Measurements from ENCODE around the gene MAGT1. TPM values are rescaled to one million over a fixed set of nuclear protein-coding genes. Genes with fewer than 3 reads are reported as not detected.

Gene MAGT1
- total RNA-seq, 2 experiments from 2014 or later, result 29.9 to 31.0 TPM

GRCh38 chrX:77820091-77820727 is 75.0 kb downstream of the MAGT1 start:
- no peak for TF ChIP-seq CTCF (IDR thresholded peaks at IDR 0.05)
- Mint-ChIP-seq H3K27me3 (no peaks in the 10 kb centered on the region), H3K36me3 (ENCODE audit: low read depth) (peaks cover 12% of the 10 kb centered on the region), H3K4me3 (no peak overlapping the region), H3K27ac (no peak overlapping the region), H3K4me1 (ENCODE audit: low read depth) (no peaks in the 10 kb centered on the region), H3K9me3 (no peaks in the 10 kb centered on the region)
- peaks cover 0 to 6% of the 10 kb centered on the region in 2 experiments for H3K9me3 ChIP-seq (ENCODE audit: control insufficient read depth in 1 of 2, insufficient read depth in 1 of 2, low read length in 2 of 2)
- ATAC-seq (ENCODE audit: poor library complexity) (no peak), DNase-seq (no peak)
- intact Hi-C loops (cut with DNase I, micrococcal nuclease), result no loop called here
- H3K36me3 ChIP-seq (ENCODE audit: insufficient read depth, low read length), result peaks cover 6% of the 10 kb centered on the region
- H3K27me3 ChIP-seq (ENCODE audit: control insufficient read depth in 1 of 2, insufficient read depth in 2 of 2, low read length in 2 of 2), result no peaks in the 10 kb centered on the region
- ChIA-PET CTCF (no interaction called here), POLR2A (no interaction called here)
- H3K4me1 ChIP-seq (ENCODE audit: insufficient read depth, low read length), result no peaks in the 10 kb centered on the region
- no peak overlapping the region for H3K27ac ChIP-seq (ENCODE audit: low read depth in 1 of 2, low read length in 2 of 2)
- no peak overlapping the region for H3K4me3 ChIP-seq (ENCODE audit: low read length)

- intact Hi-C loops (cut with DNase I, micrococcal nuclease), result no loop called here
- Mint-ChIP-seq H3K4me1 (ENCODE audit: low read depth) (no peaks in the 10 kb centered on the region), H3K36me3 (ENCODE audit: low read depth) (no peaks in the 10 kb centered on the region), H3K27me3 (no peaks in the 10 kb centered on the region), H3K4me3 (no peak overlapping the region), H3K9me3 (no peaks in the 10 kb centered on the region), H3K27ac (no peak overlapping the region)
- H3K9me3 ChIP-seq (ENCODE audit: control insufficient read depth in 1 of 2, insufficient read depth in 1 of 2, low read length in 2 of 2), result no peaks in the 10 kb centered on the region
- TF ChIP-seq CTCF (IDR thresholded peaks at IDR 0.05), result no peak
- POLR2A ChIA-PET, result interaction anchor here (0.6 kb wide), 1 partner anchor 129 kb away, joined by 3 read pairs; no protein-coding TSS in a partner anchor
- no peaks in the 10 kb centered on the region for H3K36me3 ChIP-seq (ENCODE audit: insufficient read depth, low read length)
- H3K27me3 ChIP-seq (ENCODE audit: control insufficient read depth in 1 of 2, insufficient read depth in 2 of 2, low read length in 2 of 2), result no peaks in the 10 kb centered on the region
- no peak overlapping the region for H3K27ac ChIP-seq (ENCODE audit: low read depth in 1 of 2, low read length in 2 of 2)
- CTCF ChIA-PET, result no interaction called here
- DNase-seq (no peak), ATAC-seq (ENCODE audit: poor library complexity) (no peak)
- no peaks in the 10 kb centered on the region for H3K4me1 ChIP-seq (ENCODE audit: insufficient read depth, low read length)
- H3K4me3 ChIP-seq (ENCODE audit: low read length), result no peak overlapping the region
Observed at GRCh38 chrX:77814210-77814609, 81.0 kb downstream of the MAGT1 start.

- ATAC-seq (ENCODE audit: poor library complexity) (no peak), DNase-seq (no peak)
- no peak overlapping the region for H3K4me3 ChIP-seq (ENCODE audit: low read length)
- no peaks in the 10 kb centered on the region for H3K4me1 Mint-ChIP-seq (ENCODE audit: low read depth)
- H3K9me3 Mint-ChIP-seq, result no peaks in the 10 kb centered on the region
- intact Hi-C loops (cut with DNase I, micrococcal nuclease), result no loop called here
- H3K27me3 ChIP-seq (ENCODE audit: control insufficient read depth in 1 of 2, insufficient read depth in 2 of 2, low read length in 2 of 2), result no peaks in the 10 kb centered on the region
- ChIA-PET CTCF (no interaction called here), POLR2A (no interaction called here)
- no peak overlapping the region for H3K4me3 Mint-ChIP-seq
- no peak overlapping the region for H3K27ac Mint-ChIP-seq
- no peaks in the 10 kb centered on the region for H3K27me3 Mint-ChIP-seq
- no peak overlapping the region for H3K27ac ChIP-seq (ENCODE audit: low read depth in 1 of 2, low read length in 2 of 2)
- H3K9me3 ChIP-seq (ENCODE audit: control insufficient read depth in 1 of 2, insufficient read depth in 1 of 2, low read length in 2 of 2), result peaks cover 0 to 7% of the 10 kb centered on the region in 2 experiments
- no peaks in the 10 kb centered on the region for H3K36me3 Mint-ChIP-seq (ENCODE audit: low read depth)
- no peak for TF ChIP-seq CTCF (IDR thresholded peaks at IDR 0.05)
- H3K36me3 ChIP-seq (ENCODE audit: insufficient read depth, low read length), result no peaks in the 10 kb centered on the region
- no peaks in the 10 kb centered on the region for H3K4me1 ChIP-seq (ENCODE audit: insufficient read depth, low read length)
Observed at GRCh38 chrX:77802201-77802600, 93.0 kb downstream of the MAGT1 start.

Data from CD4-positive, alpha-beta T cell (primary cell).